ENCODE measurements around the gene PCBP3.

DNA sequence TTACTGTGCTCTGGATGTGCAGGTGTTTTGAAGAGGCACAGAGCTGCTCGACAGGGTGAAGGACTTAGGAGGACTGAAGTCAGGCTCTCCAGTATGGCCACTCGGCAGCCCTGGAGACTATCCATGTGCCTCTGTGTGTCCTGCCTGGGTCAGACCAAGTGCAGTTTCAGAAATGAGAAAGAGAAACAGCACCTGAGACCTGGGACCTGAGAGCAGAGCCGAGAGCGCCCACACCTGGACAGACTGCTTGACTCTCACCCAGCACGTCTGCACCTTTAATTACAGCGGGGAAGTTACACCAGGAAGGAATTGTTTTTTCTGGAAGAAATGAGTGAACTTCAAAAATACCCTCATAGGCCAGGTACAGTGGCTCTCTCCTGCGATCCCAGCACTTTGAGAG, 278.4 kb downstream of the PCBP3 start:
- TF ChIP-seq, protein P1, sequence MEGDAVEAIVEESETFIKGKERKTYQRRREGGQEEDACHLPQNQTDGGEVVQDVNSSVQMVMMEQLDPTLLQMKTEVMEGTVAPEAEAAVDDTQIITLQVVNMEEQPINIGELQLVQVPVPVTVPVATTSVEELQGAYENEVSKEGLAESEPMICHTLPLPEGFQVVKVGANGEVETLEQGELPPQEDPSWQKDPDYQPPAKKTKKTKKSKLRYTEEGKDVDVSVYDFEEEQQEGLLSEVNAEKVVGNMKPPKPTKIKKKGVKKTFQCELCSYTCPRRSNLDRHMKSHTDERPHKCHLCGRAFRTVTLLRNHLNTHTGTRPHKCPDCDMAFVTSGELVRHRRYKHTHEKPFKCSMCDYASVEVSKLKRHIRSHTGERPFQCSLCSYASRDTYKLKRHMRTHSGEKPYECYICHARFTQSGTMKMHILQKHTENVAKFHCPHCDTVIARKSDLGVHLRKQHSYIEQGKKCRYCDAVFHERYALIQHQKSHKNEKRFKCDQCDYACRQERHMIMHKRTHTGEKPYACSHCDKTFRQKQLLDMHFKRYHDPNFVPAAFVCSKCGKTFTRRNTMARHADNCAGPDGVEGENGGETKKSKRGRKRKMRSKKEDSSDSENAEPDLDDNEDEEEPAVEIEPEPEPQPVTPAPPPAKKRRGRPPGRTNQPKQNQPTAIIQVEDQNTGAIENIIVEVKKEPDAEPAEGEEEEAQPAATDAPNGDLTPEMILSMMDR (IDR thresholded peaks at IDR 0.05; ENCODE audit: insufficient read depth, low read length): no peak
- no peak for TF ChIP-seq SPI1 (IDR thresholded peaks at IDR 0.05; ENCODE audit: borderline replicate concordance, low read depth)
- no peak for TF ChIP-seq GABPA (IDR thresholded peaks at IDR 0.05; ENCODE audit: low read depth)
- no peak for TF ChIP-seq POLR2AphosphoS5 (IDR thresholded peaks at IDR 0.05; ENCODE audit: low read depth)
